Placental pericyte (primary cell): ENCODE measurements around the gene PSMC5. TPM values are rescaled to one million over a fixed set of nuclear protein-coding genes. Genes with fewer than 3 reads are reported as not detected.

ENCODE experiments used
- total RNA-seq: library from RNA; depleted of rRNA; stranded (reverse); fragments of >200 nt; gene quantifications from 2 replicates; pipeline ENCODE4 v1.2.3, GENCODE V29; 2012

PSMC5 gene
- total RNA-seq = 41.9 and 47.3 TPM in 2 replicates

GRCh38 chr17:63827002-63827800 is at the start of gene PSMC5, which contains the start of gene FTSJ3:
Gene PSMC5 (plus strand): TSS chr17:63827431. CDS start chr17:63827491, 60 bp downstream.
Gene FTSJ3 (minus strand): TSS chr17:63827663. CDS start chr17:63826902, 761 bp downstream.

GRCh38 chr17:63842540-63843386 is 15.5 kb downstream of the PSMC5 start, which contains the start of gene SMARCD2:
Gene SMARCD2 (minus strand): TSS chr17:63842685. CDS start chr17:63842674, 11 bp downstream.

GRCh38 chr17:63873577-63873976 is 46.3 kb downstream of the PSMC5 start, which contains the start of gene CSH2:
Gene CSH2 (minus strand): TSS chr17:63873677. CDS start chr17:63873614, 63 bp downstream.

Other genes starting within 250 kb of the PSMC5 start
- 14.2 and 23.5 TPM in 2 replicates for gene TACO1, start 226.5 kb upstream of the PSMC5 start, total RNA-seq
- 41.1 and 43.2 TPM in 2 replicates for gene MAP3K3, start 205.0 kb upstream of the PSMC5 start, total RNA-seq
- gene LIMD2, start 127.3 kb upstream of the PSMC5 start, total RNA-seq = 9.9 and 16.6 TPM in 2 replicates
- gene STRADA, start 85.6 kb upstream of the PSMC5 start, total RNA-seq = 19.3 and 35.8 TPM in 2 replicates
- 64.7 and 105 TPM in 2 replicates for gene CCDC47, start 53.8 kb upstream of the PSMC5 start, total RNA-seq
- gene DDX42, start 53.3 kb upstream of the PSMC5 start, total RNA-seq = 71.2 and 81.4 TPM in 2 replicates
- gene FTSJ3, start 232 bp downstream of the PSMC5 start, total RNA-seq = 38.5 and 71.2 TPM in 2 replicates
- 70.2 and 88.3 TPM in 2 replicates for gene SMARCD2, start 15.3 kb downstream of the PSMC5 start, total RNA-seq
- 0.14 TPM in 1 of 2 replicates, not detected in the other for gene CSH2, start 46.2 kb downstream of the PSMC5 start, total RNA-seq
- not detected in 2 replicates for gene GH2, start 54.5 kb downstream of the PSMC5 start, total RNA-seq
- not detected in 2 replicates for gene CSH1, start 69.1 kb downstream of the PSMC5 start, total RNA-seq
- not detected in 2 replicates for gene CSHL1, start 83.8 kb downstream of the PSMC5 start, total RNA-seq
- gene GH1, start 91.4 kb downstream of the PSMC5 start, total RNA-seq = not detected in 2 replicates
- not detected in 2 replicates for gene CD79B, start 104.9 kb downstream of the PSMC5 start, total RNA-seq
- gene SCN4A, start 145.5 kb downstream of the PSMC5 start, total RNA-seq = under 0.01 TPM in 1 of 2 replicates, not detected in the other
- gene PRR29, start 170.9 kb downstream of the PSMC5 start, total RNA-seq = 0.14 and 0.44 TPM in 2 replicates
- 2.4 and 2.7 TPM in 2 replicates for gene ICAM2, start 193.2 kb downstream of the PSMC5 start, total RNA-seq